NB4 (cell line): ENCODE data around the gene SMC3.

ENCODE experiments used
- CTCF ChIP-seq: IDR thresholded peaks from one replicate; pipeline ENCODE4 v1.5.1; 2012; ENCODE audit warnings: low read depth, low read length
- MAX ChIP-seq: IDR thresholded peaks from 2 replicates; pipeline ENCODE4 v1.6.1; 2011; ENCODE audit warnings: low read depth, low read length
- POLR2A ChIP-seq: IDR thresholded peaks from 2 replicates; pipeline ENCODE4 v1.6.1; 2011; ENCODE audit warnings: mild to moderate bottlenecking; ENCODE audit not compliant: insufficient read length; ENCODE audit errors: extremely low read depth

- TF ChIP-seq CTCF (no peak), POLR2A (no peak), MAX (no peak)
Observed at GRCh38 chr10:110636932-110637557, 69.5 kb downstream of the SMC3 start.
